ENCODE data around the gene CHD6. TPM values are rescaled to one million over a fixed set of nuclear protein-coding genes. Genes with fewer than 3 reads are reported as not detected.

The CHD6 gene
- total and polyA plus RNA-seq, 2 of the 13 experiments (the other 11 are each of a cell fraction or from before 2014, with no cell fraction given) = 14.4 to 52.0 TPM

DNA sequence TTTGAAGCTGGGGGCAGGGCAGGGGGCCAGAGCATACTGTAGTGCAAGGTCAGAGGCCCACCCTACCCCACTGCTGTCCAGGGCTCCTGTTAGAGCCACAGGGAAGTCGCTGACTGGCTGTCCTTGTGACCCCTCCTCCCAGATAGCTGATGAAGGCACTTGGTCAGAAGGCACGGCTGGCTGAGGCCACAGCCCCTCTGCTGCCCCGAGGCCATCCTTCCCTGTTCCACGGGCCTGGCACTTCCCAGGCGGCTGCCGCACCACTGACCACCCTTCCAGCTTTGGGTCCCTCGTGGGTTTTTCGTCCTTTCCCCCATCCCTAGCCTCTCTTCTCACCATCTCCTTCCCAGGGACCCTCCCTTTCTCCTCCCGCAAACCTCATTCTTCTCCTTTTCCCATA is 242.3 kb downstream of the CHD6 start:
- Histone ChIP-seq H3K9ac (ENCODE audit: insufficient read depth, low read depth, low read length) (no peak overlapping the region), H3K79me2 (ENCODE audit: insufficient read depth, low read length) (no peaks in the 10 kb centered on the region), H3K4me2 (ENCODE audit: low read depth, low read length) (0 out of 2 replicates have a peak overlapping the region, but pooled peaks have one; percentile 28), H4K20me1 (ENCODE audit: insufficient read depth, low read length) (no peaks in the 10 kb centered on the region), H3K4me1 (ENCODE audit: insufficient read depth, low read length) (peaks cover 23% of the 10 kb centered on the region), H3K4me3 (replicated peaks in 1 of 3; ENCODE audit: insufficient read depth in 1 of 3, low read depth in 2 of 3, low read length in 3 of 3) (no peak overlapping the region), H3K9me3 (ENCODE audit: low read length) (no peaks in the 10 kb centered on the region), H3K27ac (ENCODE audit: extremely low read length, insufficient read depth, low read length) (no peak overlapping the region), H3K36me3 (replicated peaks in 1 of 2; ENCODE audit: control insufficient read depth in 1 of 2, insufficient read depth in 2 of 2, low read length in 2 of 2) (no peaks in the 10 kb centered on the region), H2AFZ (ENCODE audit: low read length) (no peak overlapping the region), H3K27me3 (ENCODE audit: control insufficient read depth in 1 of 2, insufficient read depth in 2 of 2, low read length in 2 of 2) (peaks cover 8 to 69% of the 10 kb centered on the region in 2 experiments; a peak in 3 of 5 replicates)
- in situ Hi-C loops (cut with HindIII; ENCODE audit: extremely low pct_ligation_motif_present, low pct_unique_long_range_greater_than_20kb) (no loop called here), intact Hi-C loops (cut with micrococcal nuclease; ENCODE audit: unreplicated experiment) (no loop called here)
- ChIA-PET CTCF (ENCODE audit: low intra/inter-chr PET ratio, low total read pairs) (no interaction called here), POLR2A (interaction anchor here (1.5 kb wide), 1 partner anchor 20 kb away, joined by 3 read pairs; no protein-coding TSS in a partner anchor)
- 24% methylated on average over 7 of the region's 9 CpGs for WGBS (ENCODE audit: low lambda C conversion rate)
- no peak for FAIRE-seq
- DNase-seq (ENCODE audit: low spot score) = no peak
- peak; percentile 42 for ATAC-seq
- no TSS peak for BruUV-seq (replicated peaks)
- TF ChIP-seq, protein P1, sequence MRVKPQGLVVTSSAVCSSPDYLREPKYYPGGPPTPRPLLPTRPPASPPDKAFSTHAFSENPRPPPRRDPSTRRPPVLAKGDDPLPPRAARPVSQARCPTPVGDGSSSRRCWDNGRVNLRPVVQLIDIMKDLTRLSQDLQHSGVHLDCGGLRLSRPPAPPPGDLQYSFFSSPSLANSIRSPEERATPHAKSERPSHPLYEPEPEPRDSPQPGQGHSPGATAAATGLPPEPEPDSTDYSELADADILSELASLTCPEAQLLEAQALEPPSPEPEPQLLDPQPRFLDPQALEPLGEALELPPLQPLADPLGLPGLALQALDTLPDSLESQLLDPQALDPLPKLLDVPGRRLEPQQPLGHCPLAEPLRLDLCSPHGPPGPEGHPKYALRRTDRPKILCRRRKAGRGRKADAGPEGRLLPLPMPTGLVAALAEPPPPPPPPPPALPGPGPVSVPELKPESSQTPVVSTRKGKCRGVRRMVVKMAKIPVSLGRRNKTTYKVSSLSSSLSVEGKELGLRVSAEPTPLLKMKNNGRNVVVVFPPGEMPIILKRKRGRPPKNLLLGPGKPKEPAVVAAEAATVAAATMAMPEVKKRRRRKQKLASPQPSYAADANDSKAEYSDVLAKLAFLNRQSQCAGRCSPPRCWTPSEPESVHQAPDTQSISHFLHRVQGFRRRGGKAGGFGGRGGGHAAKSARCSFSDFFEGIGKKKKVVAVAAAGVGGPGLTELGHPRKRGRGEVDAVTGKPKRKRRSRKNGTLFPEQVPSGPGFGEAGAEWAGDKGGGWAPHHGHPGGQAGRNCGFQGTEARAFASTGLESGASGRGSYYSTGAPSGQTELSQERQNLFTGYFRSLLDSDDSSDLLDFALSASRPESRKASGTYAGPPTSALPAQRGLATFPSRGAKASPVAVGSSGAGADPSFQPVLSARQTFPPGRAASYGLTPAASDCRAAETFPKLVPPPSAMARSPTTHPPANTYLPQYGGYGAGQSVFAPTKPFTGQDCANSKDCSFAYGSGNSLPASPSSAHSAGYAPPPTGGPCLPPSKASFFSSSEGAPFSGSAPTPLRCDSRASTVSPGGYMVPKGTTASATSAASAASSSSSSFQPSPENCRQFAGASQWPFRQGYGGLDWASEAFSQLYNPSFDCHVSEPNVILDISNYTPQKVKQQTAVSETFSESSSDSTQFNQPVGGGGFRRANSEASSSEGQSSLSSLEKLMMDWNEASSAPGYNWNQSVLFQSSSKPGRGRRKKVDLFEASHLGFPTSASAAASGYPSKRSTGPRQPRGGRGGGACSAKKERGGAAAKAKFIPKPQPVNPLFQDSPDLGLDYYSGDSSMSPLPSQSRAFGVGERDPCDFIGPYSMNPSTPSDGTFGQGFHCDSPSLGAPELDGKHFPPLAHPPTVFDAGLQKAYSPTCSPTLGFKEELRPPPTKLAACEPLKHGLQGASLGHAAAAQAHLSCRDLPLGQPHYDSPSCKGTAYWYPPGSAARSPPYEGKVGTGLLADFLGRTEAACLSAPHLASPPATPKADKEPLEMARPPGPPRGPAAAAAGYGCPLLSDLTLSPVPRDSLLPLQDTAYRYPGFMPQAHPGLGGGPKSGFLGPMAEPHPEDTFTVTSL (CRISPR knock-in tag; IDR thresholded peaks at IDR 0.05; ENCODE audit: borderline replicate concordance) = no peak
- TF ChIP-seq, protein P2, sequence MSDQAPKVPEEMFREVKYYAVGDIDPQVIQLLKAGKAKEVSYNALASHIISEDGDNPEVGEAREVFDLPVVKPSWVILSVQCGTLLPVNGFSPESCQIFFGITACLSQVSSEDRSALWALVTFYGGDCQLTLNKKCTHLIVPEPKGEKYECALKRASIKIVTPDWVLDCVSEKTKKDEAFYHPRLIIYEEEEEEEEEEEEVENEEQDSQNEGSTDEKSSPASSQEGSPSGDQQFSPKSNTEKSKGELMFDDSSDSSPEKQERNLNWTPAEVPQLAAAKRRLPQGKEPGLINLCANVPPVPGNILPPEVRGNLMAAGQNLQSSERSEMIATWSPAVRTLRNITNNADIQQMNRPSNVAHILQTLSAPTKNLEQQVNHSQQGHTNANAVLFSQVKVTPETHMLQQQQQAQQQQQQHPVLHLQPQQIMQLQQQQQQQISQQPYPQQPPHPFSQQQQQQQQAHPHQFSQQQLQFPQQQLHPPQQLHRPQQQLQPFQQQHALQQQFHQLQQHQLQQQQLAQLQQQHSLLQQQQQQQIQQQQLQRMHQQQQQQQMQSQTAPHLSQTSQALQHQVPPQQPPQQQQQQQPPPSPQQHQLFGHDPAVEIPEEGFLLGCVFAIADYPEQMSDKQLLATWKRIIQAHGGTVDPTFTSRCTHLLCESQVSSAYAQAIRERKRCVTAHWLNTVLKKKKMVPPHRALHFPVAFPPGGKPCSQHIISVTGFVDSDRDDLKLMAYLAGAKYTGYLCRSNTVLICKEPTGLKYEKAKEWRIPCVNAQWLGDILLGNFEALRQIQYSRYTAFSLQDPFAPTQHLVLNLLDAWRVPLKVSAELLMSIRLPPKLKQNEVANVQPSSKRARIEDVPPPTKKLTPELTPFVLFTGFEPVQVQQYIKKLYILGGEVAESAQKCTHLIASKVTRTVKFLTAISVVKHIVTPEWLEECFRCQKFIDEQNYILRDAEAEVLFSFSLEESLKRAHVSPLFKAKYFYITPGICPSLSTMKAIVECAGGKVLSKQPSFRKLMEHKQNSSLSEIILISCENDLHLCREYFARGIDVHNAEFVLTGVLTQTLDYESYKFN (CRISPR knock-in tag; conservative IDR thresholded peaks at IDR 0.05) = peak; percentile 36; the same call in 1 of the 2 replicates
- TF ChIP-seq, protein P3, sequence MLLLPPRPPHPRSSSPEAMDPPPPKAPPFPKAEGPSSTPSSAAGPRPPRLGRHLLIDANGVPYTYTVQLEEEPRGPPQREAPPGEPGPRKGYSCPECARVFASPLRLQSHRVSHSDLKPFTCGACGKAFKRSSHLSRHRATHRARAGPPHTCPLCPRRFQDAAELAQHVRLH (CRISPR knock-in tag; IDR thresholded peaks at IDR 0.05; ENCODE audit: borderline replicate concordance, low read depth) = no peak
- TF ChIP-seq ZFY (CRISPR knock-in tag; IDR thresholded peaks at IDR 0.05) (no peak), ZNF883 (CRISPR knock-in tag; IDR thresholded peaks at IDR 0.05; ENCODE audit: not compliant biosample characterization) (no peak), ZNF564 (CRISPR knock-in tag; IDR thresholded peaks at IDR 0.05) (no peak), REXO4 (CRISPR knock-in tag; IDR thresholded peaks at IDR 0.05; ENCODE audit: borderline replicate concordance) (no peak)
- TF ChIP-seq, protein P4, sequence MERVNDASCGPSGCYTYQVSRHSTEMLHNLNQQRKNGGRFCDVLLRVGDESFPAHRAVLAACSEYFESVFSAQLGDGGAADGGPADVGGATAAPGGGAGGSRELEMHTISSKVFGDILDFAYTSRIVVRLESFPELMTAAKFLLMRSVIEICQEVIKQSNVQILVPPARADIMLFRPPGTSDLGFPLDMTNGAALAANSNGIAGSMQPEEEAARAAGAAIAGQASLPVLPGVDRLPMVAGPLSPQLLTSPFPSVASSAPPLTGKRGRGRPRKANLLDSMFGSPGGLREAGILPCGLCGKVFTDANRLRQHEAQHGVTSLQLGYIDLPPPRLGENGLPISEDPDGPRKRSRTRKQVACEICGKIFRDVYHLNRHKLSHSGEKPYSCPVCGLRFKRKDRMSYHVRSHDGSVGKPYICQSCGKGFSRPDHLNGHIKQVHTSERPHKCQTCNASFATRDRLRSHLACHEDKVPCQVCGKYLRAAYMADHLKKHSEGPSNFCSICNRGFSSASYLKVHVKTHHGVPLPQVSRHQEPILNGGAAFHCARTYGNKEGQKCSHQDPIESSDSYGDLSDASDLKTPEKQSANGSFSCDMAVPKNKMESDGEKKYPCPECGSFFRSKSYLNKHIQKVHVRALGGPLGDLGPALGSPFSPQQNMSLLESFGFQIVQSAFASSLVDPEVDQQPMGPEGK (CRISPR knock-in tag; IDR thresholded peaks at IDR 0.05) = peak; percentile 41; the same call in 1 of the 2 replicates
- TF ChIP-seq, protein P5, sequence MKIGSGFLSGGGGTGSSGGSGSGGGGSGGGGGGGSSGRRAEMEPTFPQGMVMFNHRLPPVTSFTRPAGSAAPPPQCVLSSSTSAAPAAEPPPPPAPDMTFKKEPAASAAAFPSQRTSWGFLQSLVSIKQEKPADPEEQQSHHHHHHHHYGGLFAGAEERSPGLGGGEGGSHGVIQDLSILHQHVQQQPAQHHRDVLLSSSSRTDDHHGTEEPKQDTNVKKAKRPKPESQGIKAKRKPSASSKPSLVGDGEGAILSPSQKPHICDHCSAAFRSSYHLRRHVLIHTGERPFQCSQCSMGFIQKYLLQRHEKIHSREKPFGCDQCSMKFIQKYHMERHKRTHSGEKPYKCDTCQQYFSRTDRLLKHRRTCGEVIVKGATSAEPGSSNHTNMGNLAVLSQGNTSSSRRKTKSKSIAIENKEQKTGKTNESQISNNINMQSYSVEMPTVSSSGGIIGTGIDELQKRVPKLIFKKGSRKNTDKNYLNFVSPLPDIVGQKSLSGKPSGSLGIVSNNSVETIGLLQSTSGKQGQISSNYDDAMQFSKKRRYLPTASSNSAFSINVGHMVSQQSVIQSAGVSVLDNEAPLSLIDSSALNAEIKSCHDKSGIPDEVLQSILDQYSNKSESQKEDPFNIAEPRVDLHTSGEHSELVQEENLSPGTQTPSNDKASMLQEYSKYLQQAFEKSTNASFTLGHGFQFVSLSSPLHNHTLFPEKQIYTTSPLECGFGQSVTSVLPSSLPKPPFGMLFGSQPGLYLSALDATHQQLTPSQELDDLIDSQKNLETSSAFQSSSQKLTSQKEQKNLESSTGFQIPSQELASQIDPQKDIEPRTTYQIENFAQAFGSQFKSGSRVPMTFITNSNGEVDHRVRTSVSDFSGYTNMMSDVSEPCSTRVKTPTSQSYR (CRISPR knock-in tag; IDR thresholded peaks at IDR 0.05; ENCODE audit: borderline replicate concordance) = peak; percentile 35; the same call in 1 of the 2 replicates

Measured in HepG2 (cell line).